ENCODE data around the gene BRD7.

Gene BRD7

GRCh38 chr16:50340578-50340977 lies 28.2 kb downstream of the BRD7 start:
- no peaks in the 10 kb centered on the region for H3K27me3 ChIP-seq (ENCODE audit: low read length)
- TF ChIP-seq EZH2phosphoT487 (conservative IDR thresholded peaks at IDR 0.05; ENCODE audit: low read length), result no peak
- TF ChIP-seq CTCF (IDR thresholded peaks at IDR 0.05; ENCODE audit: insufficient read depth, low read length, poor library complexity, severe bottlenecking), result no peak

GRCh38 chr16:50338371-50339231 lies 30.2 kb downstream of the BRD7 start:
- no peak overlapping the region for H3K9ac ChIP-seq (ENCODE audit: low read length)
- no peaks in the 10 kb centered on the region for H3K9me2 ChIP-seq (replicated peaks; ENCODE audit: insufficient read depth, low read length)
- TF ChIP-seq CTCF (IDR thresholded peaks at IDR 0.05; ENCODE audit: insufficient read depth, low read length, poor library complexity, severe bottlenecking) (no peak), EZH2phosphoT487 (conservative IDR thresholded peaks at IDR 0.05; ENCODE audit: low read length) (no peak)
- H3K4me3 ChIP-seq (ENCODE audit: insufficient read depth, low read length, poor library complexity, severe bottlenecking), result no peak overlapping the region
- H3K36me3 ChIP-seq (ENCODE audit: low read length), result peaks cover 42% of the 10 kb centered on the region
- H4K20me1 ChIP-seq (ENCODE audit: low read depth, low read length), result no peaks in the 10 kb centered on the region
- H3K9me3 ChIP-seq (ENCODE audit: insufficient read depth, low read length), result no peaks in the 10 kb centered on the region
- no peak overlapping the region for H3K27ac ChIP-seq (ENCODE audit: low read depth, low read length)
- H3F3A ChIP-seq (ENCODE audit: insufficient read depth), result no peaks in the 10 kb centered on the region; the same call in 1 of the 2 replicates
- no peak overlapping the region for H2AFZ ChIP-seq (ENCODE audit: low read depth, low read length, severe bottlenecking)
- H3K4me2 ChIP-seq (ENCODE audit: low read depth, low read length, poor library complexity, severe bottlenecking), result no peak overlapping the region
- H3K27me3 ChIP-seq (ENCODE audit: low read length), result no peaks in the 10 kb centered on the region
- H3K79me2 ChIP-seq (ENCODE audit: insufficient read depth, low read length), result no peaks in the 10 kb centered on the region

More at GRCh38 chr16:50340578-50340977, 28.2 kb downstream of the BRD7 start:
- Histone ChIP-seq H4K20me1 (ENCODE audit: low read depth, low read length) (no peaks in the 10 kb centered on the region), H2AFZ (ENCODE audit: low read depth, low read length, severe bottlenecking) (no peak overlapping the region), H3K4me2 (ENCODE audit: low read depth, low read length, poor library complexity, severe bottlenecking) (no peak overlapping the region), H3K36me3 (ENCODE audit: low read length) (peaks cover 32% of the 10 kb centered on the region), H3K27ac (ENCODE audit: low read depth, low read length) (no peak overlapping the region), H3K4me3 (ENCODE audit: insufficient read depth, low read length, poor library complexity, severe bottlenecking) (no peak overlapping the region), H3K79me2 (ENCODE audit: insufficient read depth, low read length) (no peaks in the 10 kb centered on the region), H3K9me2 (replicated peaks; ENCODE audit: insufficient read depth, low read length) (no peaks in the 10 kb centered on the region), H3F3A (ENCODE audit: insufficient read depth) (no peaks in the 10 kb centered on the region; the same call in 1 of the 2 replicates), H3K9ac (ENCODE audit: low read length) (no peak overlapping the region), H3K9me3 (ENCODE audit: insufficient read depth, low read length) (no peaks in the 10 kb centered on the region)

GRCh38 chr16:50336884-50337283 lies 31.9 kb downstream of the BRD7 start:
- Histone ChIP-seq H3K27me3 (ENCODE audit: low read length) (no peaks in the 10 kb centered on the region), H3K36me3 (ENCODE audit: low read length) (peaks cover 44% of the 10 kb centered on the region), H3K27ac (ENCODE audit: low read depth, low read length) (no peak overlapping the region)

More at GRCh38 chr16:50336884-50337283, 31.9 kb downstream of the BRD7 start:
- Histone ChIP-seq H3K4me3 (ENCODE audit: insufficient read depth, low read length, poor library complexity, severe bottlenecking) (no peak overlapping the region), H3K9ac (ENCODE audit: low read length) (no peak overlapping the region), H3K9me2 (replicated peaks; ENCODE audit: insufficient read depth, low read length) (no peaks in the 10 kb centered on the region), H3K9me3 (ENCODE audit: insufficient read depth, low read length) (no peaks in the 10 kb centered on the region), H4K20me1 (ENCODE audit: low read depth, low read length) (no peaks in the 10 kb centered on the region), H3F3A (ENCODE audit: insufficient read depth) (no peaks in the 10 kb centered on the region; the same call in 1 of the 2 replicates), H3K79me2 (ENCODE audit: insufficient read depth, low read length) (no peaks in the 10 kb centered on the region), H2AFZ (ENCODE audit: low read depth, low read length, severe bottlenecking) (no peak overlapping the region), H3K4me2 (ENCODE audit: low read depth, low read length, poor library complexity, severe bottlenecking) (no peak overlapping the region)
- TF ChIP-seq EZH2phosphoT487 (conservative IDR thresholded peaks at IDR 0.05; ENCODE audit: low read length) (no peak), CTCF (IDR thresholded peaks at IDR 0.05; ENCODE audit: insufficient read depth, low read length, poor library complexity, severe bottlenecking) (no peak)
